Measurements from ENCODE around the gene TMEM8B.

- TF ChIP-seq POLR2AphosphoS5 (IDR thresholded peaks at IDR 0.05; ENCODE audit: low read depth, low read length) = no peak
- TF ChIP-seq TAF1 (IDR thresholded peaks at IDR 0.05; ENCODE audit: borderline replicate concordance, insufficient read depth, low read length) = no peak
- TF ChIP-seq REST (IDR thresholded peaks at IDR 0.05; ENCODE audit: insufficient read depth in 1 of 2, low read depth in 2 of 2, low read length in 2 of 2) = no peak
Observed at GRCh38 chr9:35790385-35791296, 38.4 kb upstream of the TMEM8B start.

All from PFSK-1 (cell line).